Measurements from ENCODE around the gene SPTBN4.

The SPTBN4 gene

DNA sequence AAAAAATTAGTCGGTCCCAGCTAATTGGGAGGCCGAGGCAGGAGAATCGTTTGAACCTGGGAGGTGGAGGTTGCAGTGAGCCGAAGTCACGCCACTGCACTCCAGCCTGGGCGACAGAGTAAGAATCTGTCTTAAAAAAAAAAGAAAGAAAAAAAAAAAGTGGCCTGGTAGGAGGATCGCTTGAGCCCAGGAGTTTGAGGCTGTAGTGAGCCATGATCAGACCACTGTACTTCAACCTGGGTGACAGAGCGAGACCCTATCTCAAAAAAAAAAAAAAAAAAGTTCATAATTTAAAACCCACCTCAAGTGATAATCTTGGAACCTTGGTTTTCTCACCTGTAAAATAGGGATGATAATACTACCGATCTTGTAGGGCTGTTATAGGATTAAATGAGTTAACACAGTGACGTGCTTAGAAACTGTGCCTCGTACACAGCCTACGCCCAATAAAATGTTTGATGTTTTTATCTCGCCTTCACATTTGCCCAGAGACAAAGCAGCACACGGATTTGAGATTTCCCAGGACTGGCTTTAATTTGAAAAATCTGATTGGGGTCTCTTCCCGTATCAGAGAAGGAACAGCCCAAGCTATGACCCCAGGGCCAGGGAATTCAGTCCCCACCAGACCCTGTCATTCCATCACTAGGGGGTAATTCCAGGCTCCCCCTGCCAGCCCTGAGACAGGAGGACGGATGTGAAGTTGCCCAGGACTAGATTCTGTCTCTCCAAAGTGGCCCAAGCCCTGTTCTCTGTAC lies 44.6 kb upstream of the SPTBN4 start:
- no peak for DNase-seq

DNA sequence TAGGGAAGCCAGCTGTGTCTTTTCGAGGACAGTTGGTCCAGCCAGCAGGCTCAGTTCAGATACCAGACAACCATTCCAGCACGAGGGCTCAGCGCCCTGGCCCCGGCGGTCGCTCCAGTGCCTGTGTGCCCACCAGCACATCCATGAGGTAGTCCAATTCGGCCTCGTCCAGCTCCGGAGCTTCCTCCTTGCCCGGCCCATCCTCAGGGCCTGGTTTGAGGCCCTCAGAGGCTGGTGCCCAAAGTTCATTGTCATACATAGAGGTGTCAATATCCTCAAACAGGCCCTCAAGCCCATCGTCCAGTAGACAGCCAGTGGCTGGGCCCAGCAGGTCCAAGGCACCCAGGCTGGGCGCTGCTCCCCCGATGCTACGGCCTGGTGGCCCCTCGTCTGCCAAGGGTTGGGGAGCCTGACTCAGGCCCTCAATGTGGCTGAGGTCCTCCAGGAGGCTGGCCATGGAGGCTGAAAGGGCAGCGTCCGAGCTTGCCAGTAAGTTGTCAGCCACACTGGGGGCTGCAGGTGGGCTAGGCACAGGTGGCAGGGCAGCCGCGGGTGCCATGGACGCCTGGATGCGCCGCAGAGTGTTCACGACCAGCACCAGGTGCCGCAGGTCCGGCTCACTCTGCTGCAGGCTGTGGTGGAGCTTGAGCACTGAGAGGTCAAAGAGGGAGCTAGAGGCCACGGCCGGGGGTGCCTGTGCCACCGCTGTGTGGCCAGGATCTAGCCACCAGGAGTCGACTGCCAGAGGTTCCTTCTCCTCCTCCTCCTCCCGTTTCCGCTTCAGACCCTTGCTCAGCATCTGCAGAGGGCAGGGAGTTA lies 43.8 kb upstream of the SPTBN4 start:
- H3K9ac ChIP-seq (ENCODE audit: low read length) = peak overlapping the region; percentile 99
- no peaks in the 10 kb centered on the region for H3K9me3 ChIP-seq (ENCODE audit: control insufficient read depth, low read length)
- H3K27me3 ChIP-seq (ENCODE audit: control insufficient read depth in 1 of 2, insufficient read depth in 1 of 2, low read length in 2 of 2) = no peaks in the 10 kb centered on the region
- H3K4ac ChIP-seq (ENCODE audit: low read depth in 1 of 2, low read length in 2 of 2) = peak overlapping the region in 1 of 2 experiments; percentile 12
- peak overlapping the region; percentile 28 to 49 for H2BK12ac ChIP-seq (ENCODE audit: low read length in 2 of 2)
- H2AFZ ChIP-seq (ENCODE audit: low read depth, low read length) = no peak overlapping the region
- H3K27ac ChIP-seq (ENCODE audit: low read length, poor library complexity, severe bottlenecking) = peak overlapping the region; percentile 9
- H4K8ac ChIP-seq (ENCODE audit: low read length) = peak overlapping the region; percentile 31
- no peak for DNase-seq
- no peak overlapping the region for H3K14ac ChIP-seq (ENCODE audit: low read length in 2 of 2)
- peak overlapping the region; percentile 60 for H2BK15ac ChIP-seq (ENCODE audit: low read depth, poor library complexity, severe bottlenecking)
- WGBS = 96% methylated on average over 28 of the region's 31 CpGs
- H3K23ac ChIP-seq (ENCODE audit: low read length in 2 of 2) = peak overlapping the region in 1 of 2 experiments; percentile 40
- H4K91ac ChIP-seq (ENCODE audit: low read length) = peak overlapping the region; percentile 22
- peaks cover 6% of the 10 kb centered on the region for H3K79me1 ChIP-seq (replicated peaks; ENCODE audit: low read length, poor library complexity, severe bottlenecking)
- H2AK5ac ChIP-seq (ENCODE audit: low read length, severe bottlenecking) = peak overlapping the region; percentile 80
- H3K36me3 ChIP-seq (ENCODE audit: control insufficient read depth in 1 of 2, insufficient read depth in 2 of 2, low read depth in 1 of 2, low read length in 2 of 2) = peaks cover 11 to 15% of the 10 kb centered on the region in 2 experiments
- H2BK5ac ChIP-seq (ENCODE audit: low read depth, low read length, poor library complexity, severe bottlenecking) = no peak overlapping the region
- peaks cover 11% of the 10 kb centered on the region for H3K4me1 ChIP-seq (ENCODE audit: control insufficient read depth, insufficient read depth, low read depth, low read length)
- H3K4me3 ChIP-seq (ENCODE audit: insufficient read depth in 1 of 2, low read depth in 1 of 2, low read length in 2 of 2) = no peak overlapping the region
- H3K4me2 ChIP-seq (ENCODE audit: low read length, poor library complexity, severe bottlenecking) = no peak overlapping the region
- H3K18ac ChIP-seq (ENCODE audit: low read depth in 1 of 2, low read length in 2 of 2) = no peak overlapping the region
- H2BK120ac ChIP-seq (ENCODE audit: low read depth, low read length) = peak overlapping the region; percentile 19

More for the DNA sequence above, 44.6 kb upstream of the SPTBN4 start:
- peak overlapping the region; percentile 31 for H4K8ac ChIP-seq (ENCODE audit: low read length)
- H3K36me3 ChIP-seq (ENCODE audit: control insufficient read depth in 1 of 2, insufficient read depth in 2 of 2, low read depth in 1 of 2, low read length in 2 of 2) = peaks cover 11 to 15% of the 10 kb centered on the region in 2 experiments
- H2BK12ac ChIP-seq (ENCODE audit: low read length in 2 of 2) = peak overlapping the region; percentile 15 to 28
- no peak overlapping the region for H2BK5ac ChIP-seq (ENCODE audit: low read depth, low read length, poor library complexity, severe bottlenecking)
- H3K79me1 ChIP-seq (replicated peaks; ENCODE audit: low read length, poor library complexity, severe bottlenecking) = peaks cover 6% of the 10 kb centered on the region
- peaks cover 13% of the 10 kb centered on the region for H3K4me1 ChIP-seq (ENCODE audit: control insufficient read depth, insufficient read depth, low read depth, low read length)
- H3K27ac ChIP-seq (ENCODE audit: low read length, poor library complexity, severe bottlenecking) = peak overlapping the region; percentile 93
- H2BK15ac ChIP-seq (ENCODE audit: low read depth, poor library complexity, severe bottlenecking) = peak overlapping the region; percentile 82
- no peak overlapping the region for H3K4me2 ChIP-seq (ENCODE audit: low read length, poor library complexity, severe bottlenecking)
- WGBS = 87% methylated on average over 14 of the region's 16 CpGs
- no peak overlapping the region for H3K4ac ChIP-seq (ENCODE audit: low read depth in 1 of 2, low read length in 2 of 2)
- peak overlapping the region in 1 of 2 experiments; percentile 40 for H3K23ac ChIP-seq (ENCODE audit: low read length in 2 of 2)
- peak overlapping the region in 1 of 2 experiments; percentile 82 for H3K4me3 ChIP-seq (ENCODE audit: insufficient read depth in 1 of 2, low read depth in 1 of 2, low read length in 2 of 2)
- peak overlapping the region; percentile 19 for H2BK120ac ChIP-seq (ENCODE audit: low read depth, low read length)
- no peak overlapping the region for H3K18ac ChIP-seq (ENCODE audit: low read depth in 1 of 2, low read length in 2 of 2)
- H3K14ac ChIP-seq (ENCODE audit: low read length in 2 of 2) = no peak overlapping the region
- H4K91ac ChIP-seq (ENCODE audit: low read length) = peak overlapping the region; percentile 22
- peak overlapping the region; percentile 80 for H2AK5ac ChIP-seq (ENCODE audit: low read length, severe bottlenecking)
- H2AFZ ChIP-seq (ENCODE audit: low read depth, low read length) = no peak overlapping the region
- H3K9ac ChIP-seq (ENCODE audit: low read length) = peak overlapping the region; percentile 99
- H3K9me3 ChIP-seq (ENCODE audit: control insufficient read depth, low read length) = no peaks in the 10 kb centered on the region
- no peaks in the 10 kb centered on the region for H3K27me3 ChIP-seq (ENCODE audit: control insufficient read depth in 1 of 2, insufficient read depth in 1 of 2, low read length in 2 of 2)

DNA sequence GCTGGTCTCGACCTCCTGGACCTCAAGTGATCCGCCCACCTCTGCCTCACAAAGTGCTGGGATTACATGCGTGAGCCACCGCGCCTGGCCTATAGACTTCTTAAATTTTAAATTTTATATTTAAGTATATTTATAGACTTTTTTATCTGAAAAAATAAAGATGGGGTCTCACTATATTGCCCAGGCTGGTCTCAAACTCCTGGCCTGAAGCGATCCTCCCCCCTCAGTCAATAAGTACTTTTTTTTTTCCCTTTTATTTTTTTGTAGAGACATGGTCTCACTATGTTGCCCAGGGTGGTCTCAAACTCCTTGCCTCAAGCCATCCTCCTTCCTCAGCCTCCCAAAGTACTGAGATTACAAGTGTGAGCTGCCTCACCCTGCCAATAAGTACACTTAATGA lies 42.9 kb upstream of the SPTBN4 start:
- H3K4ac ChIP-seq (ENCODE audit: low read depth in 1 of 2, low read length in 2 of 2) = no peak overlapping the region
- H2BK120ac ChIP-seq (ENCODE audit: low read depth, low read length) = no peak overlapping the region

More for the DNA sequence above, 42.9 kb upstream of the SPTBN4 start:
- Histone ChIP-seq H4K8ac (ENCODE audit: low read length) (no peak overlapping the region), H3K4me2 (ENCODE audit: low read length, poor library complexity, severe bottlenecking) (peak overlapping the region; percentile 16), H2BK5ac (ENCODE audit: low read depth, low read length, poor library complexity, severe bottlenecking) (no peak overlapping the region), H2BK12ac (ENCODE audit: low read length in 2 of 2) (no peak overlapping the region), H3K14ac (ENCODE audit: low read length in 2 of 2) (no peak overlapping the region), H3K4me1 (ENCODE audit: control insufficient read depth, insufficient read depth, low read depth, low read length) (peaks cover 11% of the 10 kb centered on the region), H3K23ac (ENCODE audit: low read length in 2 of 2) (no peak overlapping the region), H2AFZ (ENCODE audit: low read depth, low read length) (no peak overlapping the region), H4K91ac (ENCODE audit: low read length) (no peak overlapping the region), H2AK5ac (ENCODE audit: low read length, severe bottlenecking) (no peak overlapping the region), H3K9me3 (ENCODE audit: control insufficient read depth, low read length) (no peaks in the 10 kb centered on the region), H3K79me1 (replicated peaks; ENCODE audit: low read length, poor library complexity, severe bottlenecking) (peaks cover 6% of the 10 kb centered on the region), H3K18ac (ENCODE audit: low read depth in 1 of 2, low read length in 2 of 2) (no peak overlapping the region), H3K4me3 (ENCODE audit: insufficient read depth in 1 of 2, low read depth in 1 of 2, low read length in 2 of 2) (peak overlapping the region in 1 of 2 experiments; percentile 86), H3K36me3 (ENCODE audit: control insufficient read depth in 1 of 2, insufficient read depth in 2 of 2, low read depth in 1 of 2, low read length in 2 of 2) (peaks cover 11 to 15% of the 10 kb centered on the region in 2 experiments), H3K9ac (ENCODE audit: low read length) (peak overlapping the region; percentile 99), H3K27ac (ENCODE audit: low read length, poor library complexity, severe bottlenecking) (no peak overlapping the region), H2BK15ac (ENCODE audit: low read depth, poor library complexity, severe bottlenecking) (no peak overlapping the region), H3K27me3 (ENCODE audit: control insufficient read depth in 1 of 2, insufficient read depth in 1 of 2, low read length in 2 of 2) (no peaks in the 10 kb centered on the region)
- no peak for DNase-seq
- 100% methylated on average over 1 of the region's 6 CpGs for WGBS
